Stimulated activated CD4-positive, alpha-beta T cell treated with anti-CD3 and anti-CD28 coated beads, Interleukin-4, amount 100 ng/mL, for 48 hours (primary cell): ENCODE results near the gene CDIP1.

Experiments
- DNase-seq, 2 donors: peaks; one replicate each; pipeline ENCODE4 v3.0.0-alpha.2; 2020; ENCODE audit warnings: low read depth in 2 of 2

Gene CDIP1

DNA sequence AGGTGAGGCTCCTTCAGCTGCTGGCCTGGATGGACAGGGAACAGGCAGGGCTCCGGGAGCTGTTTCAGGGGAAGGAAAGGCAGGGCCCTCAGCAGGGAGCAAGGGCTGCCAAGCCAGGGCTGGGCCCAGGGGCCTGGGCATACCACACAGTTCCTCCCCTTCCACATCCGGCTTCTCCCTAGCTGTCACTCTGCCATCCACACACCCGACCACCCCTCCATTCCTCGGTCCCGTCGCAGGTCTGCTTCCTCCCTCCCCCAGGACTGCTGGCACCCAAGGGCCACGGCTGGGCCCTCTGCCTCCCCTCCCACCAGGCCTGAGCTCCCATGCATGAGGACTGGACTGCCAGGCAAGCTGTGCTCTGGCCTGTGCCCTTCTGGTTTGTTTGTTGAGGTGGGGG is 24.0 kb downstream of the CDIP1 start:
- DNase-seq = no peak

DNA sequence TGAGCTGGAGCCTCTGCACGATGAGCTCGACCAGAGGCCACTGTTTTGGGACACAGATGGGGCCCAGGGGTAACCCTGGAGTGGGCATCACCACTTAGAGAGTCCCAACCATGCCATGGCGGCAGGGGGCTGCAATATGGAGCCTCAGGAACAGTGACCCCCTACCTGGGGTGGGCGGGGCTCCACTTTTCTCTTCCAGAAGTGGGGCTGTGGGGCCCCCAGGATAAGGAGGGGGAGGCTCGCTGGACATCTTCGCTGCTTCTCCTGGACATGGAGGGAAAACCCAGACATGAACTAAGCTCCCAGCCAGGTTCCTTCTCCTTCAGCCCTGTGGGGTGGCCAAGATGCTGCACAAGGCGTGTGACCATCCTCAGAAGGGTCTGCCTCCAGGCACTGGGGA is 24.7 kb downstream of the CDIP1 start:
- no peak for DNase-seq

DNA sequence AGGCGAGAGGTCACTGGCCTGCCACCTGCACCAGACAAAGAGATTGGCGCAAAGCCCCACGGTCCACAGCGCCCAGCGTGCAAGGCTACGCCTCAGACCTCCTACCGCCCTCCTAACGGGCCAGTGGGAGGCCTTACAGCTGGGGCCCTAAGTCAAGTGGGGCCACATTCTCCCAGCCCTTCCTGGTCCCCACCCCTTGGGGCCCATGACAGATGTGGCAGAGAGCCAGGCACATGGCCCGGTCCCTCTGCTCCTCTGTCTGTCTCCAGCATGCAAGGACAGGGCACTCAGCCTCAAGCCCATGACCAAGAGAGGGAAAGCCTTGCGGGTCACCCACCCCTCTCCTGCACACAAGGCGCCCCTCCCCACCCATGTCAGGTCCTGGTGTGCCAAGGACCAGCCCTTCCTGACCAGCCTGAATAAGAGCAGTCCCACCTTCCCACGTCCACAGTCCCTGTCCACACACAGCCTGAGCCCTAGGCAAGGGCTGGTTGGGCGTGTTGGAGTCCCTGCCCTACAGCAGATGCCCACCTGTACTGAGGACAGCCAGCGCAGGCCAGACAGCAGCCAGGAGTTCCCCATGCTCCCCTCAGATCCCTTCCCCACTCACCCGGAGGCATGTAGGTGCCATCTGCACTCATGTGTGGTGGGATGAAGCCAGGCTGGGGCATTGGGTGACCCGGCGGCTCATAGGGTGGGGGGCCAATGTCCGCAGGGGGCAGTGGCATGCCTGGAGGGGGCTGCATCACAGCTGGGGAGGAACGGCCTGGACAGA is 25.3 kb downstream of the CDIP1 start:
- no peak for DNase-seq

DNA sequence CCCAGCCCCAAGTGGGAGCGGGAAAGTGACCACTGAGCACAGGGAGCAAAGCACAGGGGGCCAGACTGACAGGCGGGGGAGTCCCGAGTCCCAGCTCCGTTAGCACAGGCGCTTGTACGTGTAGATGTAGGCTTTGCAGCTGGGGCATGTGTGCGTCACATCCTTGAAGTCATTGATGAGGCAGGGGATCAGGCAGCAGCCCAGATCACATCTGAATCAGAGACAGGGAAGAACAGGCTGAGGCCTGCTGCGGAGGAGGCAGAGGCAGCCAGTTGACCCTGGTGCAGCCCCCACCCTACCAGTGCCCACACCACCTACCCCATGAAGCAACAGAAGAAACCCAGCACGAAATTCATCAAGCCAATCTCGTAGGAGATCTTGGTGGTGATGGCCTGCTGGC is 26.1 kb downstream of the CDIP1 start:
- no peak for DNase-seq

DNA sequence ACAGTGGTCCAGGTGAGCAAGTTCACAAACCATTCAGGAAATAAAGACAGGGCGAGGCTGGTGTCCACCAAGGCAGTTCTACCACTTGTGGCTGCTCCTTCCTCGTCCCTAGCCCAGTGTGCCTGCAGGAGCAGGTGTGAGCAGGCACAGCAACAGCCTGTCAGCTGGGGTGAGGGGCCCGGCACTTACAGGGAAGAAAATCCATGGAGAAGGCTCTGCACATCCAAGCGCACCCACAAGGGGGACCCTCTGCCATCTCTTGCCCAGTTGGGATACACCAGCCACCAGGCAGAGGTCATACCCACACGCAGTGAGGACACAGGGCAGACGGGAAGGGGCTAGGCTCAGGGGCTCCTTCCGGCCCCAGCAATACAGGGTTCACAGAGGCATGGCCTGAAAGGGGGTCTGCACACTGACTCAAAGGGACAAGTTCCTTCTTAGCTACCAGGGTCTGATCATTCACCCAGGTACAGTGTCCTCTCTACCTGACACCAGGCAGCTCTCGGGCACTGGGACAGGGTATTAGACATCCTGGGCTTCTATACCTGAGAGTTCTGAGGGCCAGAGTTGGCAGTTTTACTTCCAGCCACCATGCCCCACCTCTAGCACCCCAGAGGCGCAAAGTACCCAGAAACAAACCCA is 27.0 kb downstream of the CDIP1 start:
- DNase-seq = no peak

DNA sequence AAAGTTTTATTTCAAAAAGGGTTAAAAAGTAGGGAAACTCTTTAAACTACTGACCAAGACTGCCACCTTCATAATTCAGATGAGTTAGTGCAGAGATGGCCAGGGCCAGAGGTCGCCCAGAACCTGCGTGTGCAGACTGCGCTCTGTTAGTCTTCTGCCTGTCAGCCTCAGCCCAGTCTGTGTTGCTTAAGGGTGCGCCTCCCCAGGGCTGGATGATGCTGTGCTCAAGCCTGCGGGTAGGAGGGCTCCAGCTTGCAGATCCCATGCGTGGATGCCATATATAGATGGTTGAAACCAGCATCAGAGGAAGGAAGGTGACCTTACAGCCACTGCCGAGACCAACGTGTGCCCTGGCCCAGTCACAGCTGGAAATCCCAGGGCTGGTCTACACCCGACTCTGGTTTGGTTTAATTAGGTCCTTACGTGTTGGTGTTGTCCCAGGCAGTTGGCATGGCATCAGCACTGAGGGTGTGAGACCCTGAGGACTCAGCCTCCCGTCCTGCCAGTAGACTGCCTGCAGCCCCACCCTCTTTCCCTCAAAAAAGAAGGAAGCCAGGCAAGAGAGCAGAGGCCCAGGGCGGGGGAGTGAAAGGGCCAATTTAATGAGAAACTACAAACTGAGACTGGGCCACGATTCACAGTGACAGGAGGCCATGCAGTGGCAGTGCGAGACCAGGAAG is 27.7 kb downstream of the CDIP1 start:
- DNase-seq = no peak

DNA sequence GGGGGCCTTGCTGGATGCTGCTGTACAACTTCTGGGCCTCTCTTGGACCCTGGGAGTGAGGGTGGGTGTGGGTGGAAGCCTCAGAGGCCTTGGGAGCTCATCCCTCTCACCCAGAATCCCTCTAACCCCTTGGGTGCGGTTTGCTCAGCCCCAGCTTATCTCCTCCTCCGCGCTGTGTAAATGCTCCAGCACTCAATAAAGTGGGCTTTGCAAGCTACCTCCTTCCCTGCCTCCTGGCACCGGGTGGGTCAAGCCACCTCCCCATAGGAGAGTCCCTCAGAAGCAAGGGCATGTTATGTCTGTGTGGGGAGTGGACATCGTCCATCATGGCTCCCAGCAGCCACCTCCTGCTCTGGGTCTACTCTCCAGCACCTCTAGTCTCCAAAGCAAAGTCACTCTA is 28.4 kb downstream of the CDIP1 start:
- DNase-seq = no peak

DNA sequence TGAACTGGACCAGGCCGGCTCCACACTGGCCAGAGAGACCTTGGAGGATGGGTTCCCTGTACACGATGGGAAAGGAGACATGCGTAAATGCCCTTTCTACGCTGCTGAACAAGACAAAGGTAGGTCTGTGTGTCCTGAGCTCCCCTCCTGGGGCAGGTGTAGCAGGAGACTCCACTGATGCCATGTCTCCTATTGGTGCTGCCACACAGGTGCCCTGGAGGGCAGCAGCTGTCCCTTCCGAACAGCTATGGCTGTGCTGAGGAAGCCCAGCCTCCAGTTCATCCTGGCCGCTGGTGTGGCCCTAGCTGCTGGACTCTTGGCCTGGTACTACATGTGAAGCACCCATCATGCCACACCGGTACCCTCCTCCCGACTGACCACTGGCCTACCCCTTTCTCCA is 29.2 kb downstream of the CDIP1 start:
- no peak for DNase-seq

DNA sequence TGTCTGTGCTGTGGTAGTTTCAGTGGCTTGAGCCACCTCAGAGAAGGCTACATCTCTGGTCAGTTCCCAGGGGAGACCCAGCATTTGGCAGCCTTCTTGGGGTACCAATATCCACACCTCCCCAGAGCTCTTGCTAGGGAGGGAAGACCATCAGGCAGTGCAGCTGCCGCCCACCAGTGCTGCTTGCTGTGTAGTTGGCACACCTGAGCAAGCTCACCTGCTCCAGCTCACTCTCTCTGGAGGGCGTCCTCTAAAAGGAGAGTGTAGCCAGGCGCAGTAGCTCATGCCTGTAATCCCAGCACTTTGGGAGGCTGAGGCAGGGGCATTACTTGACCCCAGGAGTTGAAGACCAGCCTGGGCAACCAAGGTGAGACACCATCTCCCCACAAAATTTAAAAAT is 29.8 kb downstream of the CDIP1 start:
- no peak for DNase-seq

DNA sequence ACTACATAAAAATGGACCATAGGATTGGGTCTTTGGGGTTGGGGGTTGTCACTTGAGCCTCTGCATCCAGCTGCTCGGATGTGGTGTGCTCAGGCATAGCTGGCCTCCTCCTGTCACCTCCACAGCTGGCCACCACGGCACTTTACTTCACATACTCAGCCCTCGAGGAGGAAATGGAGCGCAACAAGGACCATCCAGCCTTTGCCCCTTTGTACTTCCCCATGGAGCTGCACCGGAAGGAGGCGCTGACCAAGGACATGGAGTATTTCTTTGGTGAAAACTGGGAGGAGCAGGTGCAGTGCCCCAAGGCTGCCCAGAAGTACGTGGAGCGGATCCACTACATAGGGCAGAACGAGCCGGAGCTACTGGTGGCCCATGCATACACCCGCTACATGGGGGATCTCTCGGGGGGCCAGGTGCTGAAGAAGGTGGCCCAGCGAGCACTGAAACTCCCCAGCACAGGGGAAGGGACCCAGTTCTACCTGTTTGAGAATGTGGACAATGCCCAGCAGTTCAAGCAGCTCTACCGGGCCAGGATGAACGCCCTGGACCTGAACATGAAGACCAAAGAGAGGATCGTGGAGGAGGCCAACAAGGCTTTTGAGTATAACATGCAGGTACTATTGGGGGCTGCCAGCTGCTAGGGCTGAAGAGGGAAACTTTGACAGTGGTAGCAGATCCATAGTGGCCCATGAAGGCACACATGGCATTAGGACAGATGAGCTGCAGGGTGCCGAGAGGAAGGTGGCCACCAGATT is 30.8 kb downstream of the CDIP1 start:
- DNase-seq = no peak

DNA sequence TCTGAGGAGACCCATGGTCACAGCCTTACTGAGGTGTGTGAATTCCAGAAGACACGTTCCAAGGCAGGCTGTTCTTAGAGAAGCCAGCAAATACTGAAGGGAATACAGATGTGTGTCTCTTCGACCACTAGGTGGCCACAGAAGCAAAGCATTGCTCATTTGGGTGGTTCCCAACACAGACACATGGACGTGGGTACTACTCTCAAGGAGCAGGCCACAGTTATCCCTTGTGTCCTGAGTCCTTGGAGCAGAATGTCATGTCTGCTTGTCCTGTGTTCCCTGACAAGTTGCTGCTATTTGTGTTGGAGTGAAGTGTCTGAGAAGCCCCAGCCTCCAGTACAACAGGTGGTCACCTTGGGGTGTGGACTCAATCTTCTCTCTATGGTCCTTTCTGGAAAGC is 32.1 kb downstream of the CDIP1 start:
- DNase-seq = peak; percentile 23 to 38

DNA sequence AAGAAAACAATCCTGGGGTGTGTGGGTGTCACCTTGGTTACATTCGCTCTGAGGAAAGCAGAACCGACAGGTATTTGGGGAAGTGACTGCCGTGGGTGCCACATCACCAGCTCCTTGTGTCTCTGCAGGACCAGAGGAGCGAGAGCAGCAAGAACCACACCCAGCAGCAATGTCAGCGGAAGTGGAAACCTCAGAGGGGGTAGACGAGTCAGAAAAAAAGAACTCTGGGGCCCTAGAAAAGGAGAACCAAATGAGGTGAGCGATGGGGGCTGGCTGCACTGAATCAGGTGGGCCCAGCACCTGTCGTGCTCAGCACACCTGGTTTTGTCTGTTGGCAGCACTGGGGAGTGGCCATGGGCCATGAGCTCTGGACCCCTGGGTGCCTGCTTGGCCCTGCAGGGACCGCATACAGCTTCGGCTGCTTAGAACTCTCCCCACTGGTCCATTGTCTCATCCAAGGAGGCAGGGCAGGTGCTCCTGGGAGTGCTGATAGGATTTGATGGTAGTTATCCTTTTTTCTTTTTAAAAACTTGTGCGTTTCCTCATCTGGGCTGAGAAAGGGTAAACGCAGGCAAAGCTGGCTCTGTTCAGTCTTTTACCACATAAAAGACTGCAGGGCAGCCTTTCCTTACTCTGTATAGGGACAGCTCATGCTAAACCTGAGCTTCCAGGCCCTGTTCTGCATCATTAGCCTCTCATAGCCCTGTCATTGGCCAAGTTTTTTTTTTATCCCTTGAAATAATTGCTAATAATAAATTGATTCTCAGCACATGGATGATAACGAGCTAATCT is 33.0 kb downstream of the CDIP1 start:
- peak; percentile 37 to 38 for DNase-seq

DNA sequence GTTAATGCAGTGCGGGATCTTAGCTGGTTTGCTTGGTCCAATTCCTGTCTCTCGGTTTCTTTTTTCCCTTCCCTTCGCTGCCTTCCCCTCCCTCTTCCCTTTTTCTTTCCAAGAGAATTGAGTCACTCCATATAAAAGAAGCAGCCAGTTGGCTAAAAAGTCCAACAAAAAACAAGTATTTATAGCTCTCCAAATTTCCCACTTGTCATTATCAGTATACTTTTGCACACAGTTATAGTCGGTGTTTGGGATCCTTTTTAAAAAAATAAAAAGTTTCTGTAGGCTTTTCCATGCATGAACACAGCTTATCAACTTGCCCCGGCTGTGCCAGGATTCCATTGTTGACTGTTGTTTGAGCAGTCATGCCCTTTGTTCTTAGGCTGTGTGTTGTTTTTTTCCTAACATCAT is 37.5 kb downstream of the CDIP1 start:
- no peak for DNase-seq

DNA sequence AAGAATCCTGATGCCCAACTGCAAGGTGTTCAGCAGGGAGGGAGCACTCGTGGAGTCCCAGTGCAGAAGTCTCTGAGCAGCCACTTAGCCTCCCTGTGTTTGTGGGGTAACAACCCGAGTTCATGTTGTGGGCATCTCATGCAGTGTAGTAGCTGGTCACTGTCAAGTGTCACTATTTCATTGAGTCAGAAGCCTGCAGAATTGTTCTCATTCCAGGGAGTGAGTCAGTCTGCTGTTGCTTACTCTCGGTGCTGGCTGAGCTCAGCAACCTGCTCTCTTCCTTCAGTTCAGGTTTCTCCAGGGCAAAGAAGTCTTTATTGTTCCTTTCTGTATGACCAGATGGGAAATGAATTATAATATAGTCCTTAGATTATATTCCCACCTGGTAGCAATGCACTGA is 38.3 kb downstream of the CDIP1 start:
- DNase-seq = no peak

DNA sequence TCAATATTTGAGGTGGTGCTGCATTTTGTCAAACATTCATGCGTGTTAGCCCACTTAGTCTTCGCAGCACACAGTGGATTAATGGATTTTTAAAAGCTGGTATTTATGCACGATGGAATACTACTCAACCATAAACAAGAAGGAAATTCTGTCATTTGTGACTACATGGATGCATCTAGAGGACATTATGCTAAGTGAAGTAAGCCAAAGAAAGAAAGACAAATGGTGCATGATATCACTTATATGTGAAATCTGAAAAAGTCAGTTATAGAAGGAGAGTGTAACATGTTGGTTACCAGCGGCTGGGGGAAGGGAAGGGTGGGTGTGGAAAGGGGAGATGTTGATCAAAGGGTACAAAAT is 39.4 kb downstream of the CDIP1 start:
- no peak for DNase-seq

DNA sequence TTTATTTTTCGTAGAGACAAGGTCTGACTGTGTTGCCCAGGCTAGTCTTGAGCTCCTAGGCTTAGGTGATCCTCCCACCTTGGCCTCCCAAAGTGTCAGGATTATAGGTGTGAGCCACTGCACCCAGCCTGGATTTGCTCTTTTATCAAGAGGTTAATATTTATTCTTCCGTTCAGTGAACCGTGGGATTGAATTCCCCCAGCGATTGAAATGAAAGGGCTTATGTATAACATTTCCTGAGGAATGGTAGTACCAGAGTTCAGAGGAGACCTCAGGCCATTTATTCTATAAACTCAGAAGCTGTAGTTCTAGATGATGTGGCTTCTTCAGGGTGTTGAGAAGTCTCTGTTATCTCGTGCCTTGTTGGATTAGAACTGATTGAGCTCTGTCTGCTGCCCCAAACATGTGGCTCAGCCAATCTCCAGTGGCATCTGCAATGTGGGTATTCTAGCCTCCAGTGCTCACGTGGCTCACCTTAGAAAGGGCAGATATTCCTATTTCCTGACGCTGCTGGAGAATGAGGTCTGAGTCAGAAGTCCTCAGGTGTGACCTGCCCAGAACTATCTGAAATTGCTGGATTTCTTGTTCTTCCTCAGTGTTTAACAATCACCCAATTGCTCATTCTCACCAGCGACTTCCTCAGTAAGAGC is 39.9 kb downstream of the CDIP1 start:
- no peak for DNase-seq

DNA sequence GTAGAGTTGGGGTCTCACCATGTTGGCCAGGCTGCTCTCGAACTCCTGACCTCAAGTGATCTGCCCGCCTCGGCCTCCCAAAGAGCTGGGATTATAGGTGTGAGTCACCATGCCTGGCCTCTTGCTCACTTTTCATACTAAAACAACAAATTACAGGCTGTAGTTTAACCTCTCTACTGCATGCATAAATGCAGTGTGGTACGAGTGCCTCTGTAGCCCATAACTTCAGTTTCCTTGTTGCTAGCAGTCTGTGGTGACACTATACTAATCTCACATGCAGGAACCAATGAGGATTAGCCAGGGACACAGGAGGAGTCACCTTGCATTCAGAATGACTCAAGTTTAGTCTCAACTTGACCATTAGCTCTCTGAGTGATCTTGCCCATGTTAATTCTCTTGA is 42.3 kb downstream of the CDIP1 start:
- no peak for DNase-seq

DNA sequence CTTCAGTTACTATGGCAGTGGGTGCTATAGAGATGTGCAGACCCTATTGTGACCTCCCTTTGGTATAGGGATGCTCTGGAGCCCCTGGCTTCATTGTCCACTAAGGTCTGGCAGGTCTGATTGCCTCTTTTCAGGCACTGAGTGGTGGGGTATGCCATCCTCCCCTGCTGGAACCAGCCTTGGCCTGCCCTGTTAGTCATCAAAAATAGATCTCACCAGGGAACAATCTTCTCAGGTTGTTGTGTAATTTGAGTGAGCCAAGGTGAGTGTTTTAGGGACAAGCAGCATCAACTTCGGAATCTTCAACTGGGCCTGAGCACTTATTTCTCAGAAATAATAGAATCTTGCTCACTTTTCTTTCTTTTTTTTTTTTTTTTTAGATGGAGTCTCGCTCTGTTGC is 42.8 kb downstream of the CDIP1 start:
- DNase-seq = no peak

DNA sequence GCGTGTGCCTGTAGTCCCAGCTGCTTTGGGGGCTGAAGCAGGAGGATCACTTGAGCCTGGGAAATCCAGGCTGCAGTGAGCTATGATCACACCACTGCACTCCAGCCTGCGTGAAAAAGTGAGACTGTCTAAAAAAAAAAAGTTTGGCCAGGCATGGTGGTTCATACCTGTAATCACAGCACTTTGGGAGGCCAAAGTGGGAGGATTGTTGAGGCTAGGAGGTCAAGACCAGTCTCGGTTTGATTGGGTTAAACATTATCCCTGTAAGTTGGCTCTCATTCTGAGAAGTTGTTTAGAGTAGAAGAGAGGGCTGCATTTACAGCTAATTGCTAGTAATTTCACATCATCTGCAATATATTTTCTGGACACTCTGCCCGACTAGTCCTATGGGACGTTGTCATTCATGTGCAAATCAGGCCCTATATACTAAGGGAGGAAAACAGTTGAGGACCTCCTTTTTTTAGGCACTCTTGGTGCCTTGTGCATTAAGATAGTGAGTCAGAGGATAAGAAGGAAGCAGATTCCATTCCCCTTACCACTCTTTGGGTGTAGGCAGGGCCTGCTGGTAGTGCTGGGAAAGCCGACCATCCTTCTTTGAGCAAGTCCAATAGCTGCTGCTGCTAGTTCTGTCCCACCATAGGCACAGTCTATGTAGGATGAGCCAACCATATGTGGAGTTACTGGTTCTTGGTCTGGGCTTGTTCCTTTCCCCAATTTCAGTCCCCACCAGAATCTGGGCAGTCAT is 43.7 kb downstream of the CDIP1 start:
- no peak for DNase-seq

DNA sequence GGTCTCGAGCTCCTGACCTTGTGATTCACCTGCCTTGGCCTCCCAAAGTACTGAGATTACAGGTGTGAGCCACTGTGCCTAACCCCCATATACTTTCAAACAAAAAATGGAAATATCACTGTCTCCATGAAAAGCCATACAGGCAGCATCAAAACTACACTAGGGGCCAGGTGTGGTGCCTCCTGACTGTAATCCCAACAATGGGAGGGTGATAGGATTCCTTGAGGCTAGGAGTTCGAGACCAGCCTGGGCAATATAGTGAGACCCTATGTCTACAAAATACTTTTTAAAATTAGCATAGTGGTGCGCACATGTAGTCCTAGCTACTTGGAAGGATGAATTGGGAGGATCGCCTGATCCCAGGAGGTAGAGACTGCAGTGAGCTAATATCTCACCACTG is 46.7 kb downstream of the CDIP1 start:
- no peak for DNase-seq
